ENCODE data around the gene FOXE3. TPM values are rescaled to one million over a fixed set of nuclear protein-coding genes. Genes with fewer than 3 reads are reported as not detected.

FOXE3 gene
- polyA plus RNA-seq, 2 of the 4 experiments (the other 2 are of a cell fraction) = 0.08 TPM; not detected in 1

- DNase-seq (ENCODE audit: low read depth in 1 of 2, low spot score in 1 of 2) = no peak
- CTCF ChIA-PET = no interaction called here
- ATAC-seq = no peak
- Histone ChIP-seq H3K27ac (no peak overlapping the region), H3K4me1 (no peaks in the 10 kb centered on the region), H3K4me3 (no peak overlapping the region), H3K4me2 (no peak overlapping the region), H3K9me3 (no peaks in the 10 kb centered on the region)
- POLR2A ChIA-PET = no interaction called here
- TF ChIP-seq PBX3 (IDR thresholded peaks at IDR 0.05) = no peak
- no peak for TF ChIP-seq MAZ (IDR thresholded peaks at IDR 0.05; ENCODE audit: borderline replicate concordance, low read depth, low read length)
- TF ChIP-seq POLR2A (IDR thresholded peaks at IDR 0.05; ENCODE audit: low read length) = no peak
- TF ChIP-seq HOXA7 (CRISPR knock-in tag; IDR thresholded peaks at IDR 0.05) = no peak
- no peak for TF ChIP-seq RARB (CRISPR knock-in tag; IDR thresholded peaks at IDR 0.05)
- no peak for TF ChIP-seq HOXB13 (CRISPR knock-in tag; IDR thresholded peaks at IDR 0.05; ENCODE audit: low read depth)
- TF ChIP-seq EHMT2 (IDR thresholded peaks at IDR 0.05; ENCODE audit: low read depth) = no peak
- no peak for TF ChIP-seq CTCF (IDR thresholded peaks at IDR 0.05)
- no peak for TF ChIP-seq TFCP2L1 (CRISPR knock-in tag; IDR thresholded peaks at IDR 0.05)
- no peak for TF ChIP-seq HMGXB4 (CRISPR knock-in tag; IDR thresholded peaks at IDR 0.05; ENCODE audit: borderline replicate concordance)
- FAIRE-seq = no peak
- WGBS (ENCODE audit: missing lambda C conversion rate) = 86% methylated on average over 4 of the region's 4 CpGs
Observed at GRCh38 chr1:47399846-47400155, 16.3 kb upstream of the FOXE3 start.

GRCh38 chr1:47401761-47402160, 14.3 kb upstream of the FOXE3 start:
- TF ChIP-seq RAD21 (conservative IDR thresholded peaks at IDR 0.05 in 1 of 2, IDR thresholded peaks at IDR 0.05 in 1 of 2) (no peak), HOXB13 (CRISPR knock-in tag; IDR thresholded peaks at IDR 0.05; ENCODE audit: low read depth) (no peak), MAZ (IDR thresholded peaks at IDR 0.05; ENCODE audit: borderline replicate concordance, low read depth, low read length) (no peak), ZNF302 (CRISPR knock-in tag; IDR thresholded peaks at IDR 0.05) (no peak), PHF8 (IDR thresholded peaks at IDR 0.05; ENCODE audit: borderline replicate concordance, low read depth) (no peak), JUNB (IDR thresholded peaks at IDR 0.05) (no peak), MYC (IDR thresholded peaks at IDR 0.05; ENCODE audit: borderline replicate concordance, low read length) (no peak), RFX5 (IDR thresholded peaks at IDR 0.05) (no peak), MAFK (IDR thresholded peaks at IDR 0.05; ENCODE audit: partially characterized antibody) (no peak), USF2 (IDR thresholded peaks at IDR 0.05) (no peak), SMC3 (IDR thresholded peaks at IDR 0.05) (no peak), TFCP2L1 (CRISPR knock-in tag; IDR thresholded peaks at IDR 0.05) (no peak), TP53 (CRISPR knock-in tag; IDR thresholded peaks at IDR 0.05) (no peak), POLR2A (IDR thresholded peaks at IDR 0.05; ENCODE audit: low read length) (no peak)
- Histone ChIP-seq H3K9me3 (no peaks in the 10 kb centered on the region), H3K27ac (no peak overlapping the region), H3K4me3 (no peak overlapping the region), H3K4me1 (no peaks in the 10 kb centered on the region), H3K4me2 (no peak overlapping the region)
- ATAC-seq (no peak), FAIRE-seq (no peak), DNase-seq (ENCODE audit: low read depth in 1 of 2, low spot score in 1 of 2) (no peak)
- ChIA-PET CTCF (interaction anchor here (0.9 to 1.5 kb wide), 3 partner anchors 21 to 325 kb away, joined by 3 to 4 read pairs (median 3); no protein-coding TSS in a partner anchor), POLR2A (no interaction called here)
- WGBS (ENCODE audit: missing lambda C conversion rate) = 81% methylated on average over 4 of the region's 4 CpGs

Measured in A549 (cell line).